22Rv1 (cell line): ENCODE measurements around the gene PHB1.

Source experiments
- CTCF ChIP-seq: fragments of 450-650 bp; IDR thresholded peaks from 2 replicates; pipeline ENCODE4 v1.5.1; 2017; ENCODE audit warnings: mild to moderate bottlenecking
- ZFX ChIP-seq: fragments of 450-650 bp; IDR thresholded peaks from 2 replicates; pipeline ENCODE4 v1.6.1; 2017; ENCODE audit warnings: antibody characterized with exemption, borderline replicate concordance

DNA sequence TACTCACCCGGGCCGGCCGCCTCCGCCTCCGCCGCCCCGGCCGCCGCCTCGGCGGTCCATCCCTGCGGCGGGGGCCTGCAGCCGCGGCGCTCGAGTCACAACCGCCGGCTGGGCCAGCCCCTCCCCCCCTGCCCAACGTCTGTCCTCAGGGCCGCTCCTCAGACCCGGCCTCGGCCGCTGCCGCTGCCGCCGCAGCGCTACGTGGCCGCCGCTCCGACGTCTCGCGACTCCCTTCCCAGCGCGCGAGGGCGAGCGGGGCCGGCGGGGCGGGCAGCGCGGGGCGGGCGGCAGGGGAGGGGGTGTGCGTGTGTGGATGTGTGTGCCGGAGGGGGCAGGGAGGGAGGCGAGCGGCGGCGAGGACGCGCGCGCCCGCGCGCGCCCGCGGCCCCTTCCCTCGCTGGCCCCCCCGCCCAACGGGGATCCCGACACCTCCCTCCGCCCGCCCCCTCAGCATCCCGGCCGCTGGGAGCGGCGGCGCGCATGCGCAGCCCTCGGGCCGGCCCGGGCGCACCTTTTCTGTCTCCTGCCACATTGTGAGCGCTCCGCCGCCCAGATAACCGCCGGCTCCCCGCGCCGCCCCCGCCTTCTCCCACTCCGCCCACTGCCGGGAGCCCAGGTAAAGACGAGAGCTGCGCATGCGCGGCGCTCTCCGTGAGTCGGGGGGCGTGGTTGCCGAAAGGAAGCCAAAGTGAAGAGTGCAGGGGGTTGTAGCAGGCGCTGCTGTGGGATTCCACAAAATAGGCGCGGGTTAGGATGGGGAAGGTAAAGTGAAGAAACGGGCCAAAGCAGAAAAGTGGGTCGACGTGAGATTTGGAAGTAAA is 52.6 kb downstream of the PHB1 start, which contains the start of gene ZNF652:
- TF ChIP-seq CTCF (no peak), ZFX (no peak)
